ENCODE data around the gene ZNG1A.
A peak's percentile ranks its signal among the peaks of the same experiment; 100 is the strongest.

The ZNG1A gene

GRCh38 chr9:178970-179383, at the start of gene ZNG1A:
Gene ZNG1A, minus strand, starts transcription at chr9:179056. Its CDS starts 87 bp downstream, at chr9:178969.
- DNase-seq (ENCODE audit: extremely low read depth, low read depth) = peak; percentile 22

GRCh38 chr9:227860-228259, 49.0 kb upstream of the ZNG1A start:
- DNase-seq (ENCODE audit: extremely low read depth, low read depth) = no peak

GRCh38 chr9:224582-225520, 46.0 kb upstream of the ZNG1A start:
- no peak for DNase-seq (ENCODE audit: extremely low read depth, low read depth)
- TF ChIP-seq CTCF (IDR thresholded peaks at IDR 0.05; ENCODE audit: low read depth, low read length) = no peak

More at GRCh38 chr9:227860-228259, 49.0 kb upstream of the ZNG1A start:
- TF ChIP-seq CTCF (IDR thresholded peaks at IDR 0.05; ENCODE audit: low read depth, low read length) = no peak

- no peak for TF ChIP-seq CTCF (IDR thresholded peaks at IDR 0.05; ENCODE audit: low read depth, low read length)
- DNase-seq (ENCODE audit: extremely low read depth, low read depth) = no peak
Measured at GRCh38 chr9:224026-224425, 45.2 kb upstream of the ZNG1A start.

GRCh38 chr9:223152-223551, 44.3 kb upstream of the ZNG1A start:
- no peak for TF ChIP-seq CTCF (IDR thresholded peaks at IDR 0.05; ENCODE audit: low read depth, low read length)
- DNase-seq (ENCODE audit: extremely low read depth, low read depth) = no peak

- DNase-seq (ENCODE audit: extremely low read depth, low read depth) = no peak
Measured at GRCh38 chr9:221989-222776, 43.3 kb upstream of the ZNG1A start.

More at GRCh38 chr9:221989-222776, 43.3 kb upstream of the ZNG1A start:
- TF ChIP-seq CTCF (IDR thresholded peaks at IDR 0.05; ENCODE audit: low read depth, low read length) = no peak

All from AG09319 (cell line).